ENCODE results near the gene GIMAP4.

The GIMAP4 gene

GRCh38 chr7:150567871-150568301, 696 bp downstream of the GIMAP4 start:
- Histone ChIP-seq H3K9me3 (no peaks in the 10 kb centered on the region), H3K27ac (peak overlapping the region; percentile 86), H3K36me3 (peaks cover 26% of the 10 kb centered on the region), H3K27me3 (no peaks in the 10 kb centered on the region), H3K4me1 (ENCODE audit: control insufficient read depth in 1 of 2, insufficient read depth in 1 of 2, low read depth in 1 of 2, low read length in 1 of 2) (peaks cover 51 to 52% of the 10 kb centered on the region in 2 experiments), H3K4me3 (ENCODE audit: low read depth in 1 of 2, low read length in 1 of 2) (peak overlapping the region; percentile 68 to 74)
- TF ChIP-seq CTCF (IDR thresholded peaks at IDR 0.05): no peak

GRCh38 chr7:150568714-150569113, 1.5 kb downstream of the GIMAP4 start:
- peaks cover 34% of the 10 kb centered on the region for H3K36me3 ChIP-seq
- no peaks in the 10 kb centered on the region for H3K9me3 ChIP-seq
- H3K27me3 ChIP-seq: no peaks in the 10 kb centered on the region
- H3K4me1 ChIP-seq (ENCODE audit: control insufficient read depth in 1 of 2, insufficient read depth in 1 of 2, low read depth in 1 of 2, low read length in 1 of 2): peaks cover 51 to 52% of the 10 kb centered on the region in 2 experiments
- peak overlapping the region; percentile 86 for H3K27ac ChIP-seq
- TF ChIP-seq CTCF (IDR thresholded peaks at IDR 0.05): no peak
- peak overlapping the region; percentile 68 to 74 for H3K4me3 ChIP-seq (ENCODE audit: low read depth in 1 of 2, low read length in 1 of 2)

GRCh38 chr7:150569245-150569955, 2.2 kb downstream of the GIMAP4 start:
- Histone ChIP-seq H3K27me3 (no peaks in the 10 kb centered on the region), H3K9me3 (no peaks in the 10 kb centered on the region), H3K36me3 (peaks cover 34% of the 10 kb centered on the region), H3K27ac (peak overlapping the region; percentile 86), H3K4me1 (ENCODE audit: control insufficient read depth in 1 of 2, insufficient read depth in 1 of 2, low read depth in 1 of 2, low read length in 1 of 2) (peaks cover 51 to 52% of the 10 kb centered on the region in 2 experiments), H3K4me3 (ENCODE audit: low read depth in 1 of 2, low read length in 1 of 2) (peak overlapping the region; percentile 68 to 74)
- no peak for TF ChIP-seq CTCF (IDR thresholded peaks at IDR 0.05)

- no peaks in the 10 kb centered on the region for H3K9me3 ChIP-seq
- peaks cover 51 to 52% of the 10 kb centered on the region in 2 experiments for H3K4me1 ChIP-seq (ENCODE audit: control insufficient read depth in 1 of 2, insufficient read depth in 1 of 2, low read depth in 1 of 2, low read length in 1 of 2)
- peaks cover 34% of the 10 kb centered on the region for H3K36me3 ChIP-seq
- H3K27me3 ChIP-seq: no peaks in the 10 kb centered on the region
- H3K4me3 ChIP-seq (ENCODE audit: low read depth in 1 of 2, low read length in 1 of 2): peak overlapping the region; percentile 68 to 74
- H3K27ac ChIP-seq: peak overlapping the region; percentile 86
- no peak for TF ChIP-seq CTCF (IDR thresholded peaks at IDR 0.05)
Observed at GRCh38 chr7:150570556-150571465, 3.6 kb downstream of the GIMAP4 start.

- Histone ChIP-seq H3K36me3 (peaks cover 34% of the 10 kb centered on the region), H3K4me3 (ENCODE audit: low read depth in 1 of 2, low read length in 1 of 2) (no peak overlapping the region), H3K27me3 (no peaks in the 10 kb centered on the region), H3K9me3 (no peaks in the 10 kb centered on the region), H3K27ac (no peak overlapping the region), H3K4me1 (ENCODE audit: control insufficient read depth in 1 of 2, insufficient read depth in 1 of 2, low read depth in 1 of 2, low read length in 1 of 2) (peaks cover 35 to 36% of the 10 kb centered on the region in 2 experiments)
- no peak for TF ChIP-seq CTCF (IDR thresholded peaks at IDR 0.05)
Observed at GRCh38 chr7:150572496-150572895, 5.3 kb downstream of the GIMAP4 start.
